Loucy (cell line): ENCODE data around the gene VDAC2.

Experiments
- H2AFZ ChIP-seq: fragments of 200-600 bp; sonication (generic); 2 replicates; pipeline ENCODE4 v1.6.0; 2016; ENCODE audit warnings: antibody characterized with exemption, mild to moderate bottlenecking, low read length, moderate library complexity
- H3F3A ChIP-seq: fragments of 200-600 bp; 2 replicates; pipeline ENCODE4 v1.6.0; 2016; ENCODE audit warnings: antibody characterized with exemption, low read depth, mild to moderate bottlenecking
- H3K27me3 ChIP-seq: fragments of 200-600 bp; sonication (generic); 2 replicates; pipeline ENCODE4 v1.6.1; 2014; ENCODE audit warnings: low read length, mild to moderate bottlenecking; ENCODE audit not compliant: insufficient read depth, poor library complexity, severe bottlenecking
- H3K36me3 ChIP-seq: fragments of 200-600 bp; sonication (generic); 2 replicates; pipeline ENCODE4 v1.6.1; 2016; ENCODE audit warnings: low read length; ENCODE audit not compliant: insufficient read depth
- H3K4me1 ChIP-seq: fragments of 200-600 bp; sonication (generic); 2 replicates; pipeline ENCODE4 v1.5.1; 2014; ENCODE audit warnings: low read length, mild to moderate bottlenecking; ENCODE audit not compliant: insufficient read depth, poor library complexity, severe bottlenecking
- H3K4me2 ChIP-seq: fragments of 200-600 bp; sonication (generic); 2 replicates; pipeline ENCODE4 v1.6.0; 2014; ENCODE audit warnings: antibody characterized with exemption, low read length, low read depth, mild to moderate bottlenecking; ENCODE audit not compliant: poor library complexity, severe bottlenecking
- H3K4me3 ChIP-seq: fragments of 200-600 bp; sonication (generic); 2 replicates; pipeline ENCODE4 v1.5.1; 2014; ENCODE audit warnings: low read length, mild to moderate bottlenecking, mixed read lengths; ENCODE audit not compliant: poor library complexity, severe bottlenecking
- H3K79me2 ChIP-seq: fragments of 200-600 bp; sonication (generic); 2 replicates; pipeline ENCODE4 v1.6.1; 2014; ENCODE audit warnings: low read length; ENCODE audit not compliant: insufficient read depth
- H3K9ac ChIP-seq: fragments of 200-600 bp; sonication (generic); 2 replicates; pipeline ENCODE4 v1.6.0; 2014; ENCODE audit warnings: mild to moderate bottlenecking, low read depth, low read length, moderate library complexity; ENCODE audit not compliant: poor library complexity, severe bottlenecking
- H3K9me2 ChIP-seq: fragments of 200-600 bp; sonication (generic); replicated peaks from 2 replicates; pipeline ENCODE4 v1.6.1; 2016; ENCODE audit warnings: low read depth, low read length, mixed read lengths
- H3K9me3 ChIP-seq: fragments of 200-600 bp; sonication (generic); 2 replicates; pipeline ENCODE4 v1.6.1; 2014; ENCODE audit warnings: mild to moderate bottlenecking, antibody characterized with exemption, low read length, low read depth; ENCODE audit not compliant: insufficient read depth
- H4K20me1 ChIP-seq: fragments of 200-600 bp; sonication (generic); 2 replicates; pipeline ENCODE4 v1.6.0; 2014; ENCODE audit warnings: antibody characterized with exemption, low read length, mild to moderate bottlenecking; ENCODE audit not compliant: insufficient read depth, poor library complexity, severe bottlenecking
- CTCF ChIP-seq: fragments of 200-600 bp; sonication (generic); conservative IDR thresholded peaks from 2 replicates; pipeline ENCODE4 v1.5.1; 2014; ENCODE audit warnings: mild to moderate bottlenecking, antibody characterized with exemption, low read length
- EZH2phosphoT487 ChIP-seq: fragments of 200-600 bp; IDR thresholded peaks from 2 replicates; pipeline ENCODE4 v1.6.1; 2018; ENCODE audit warnings: antibody characterized with exemption, mild to moderate bottlenecking, moderate library complexity, borderline replicate concordance

VDAC2 gene

DNA sequence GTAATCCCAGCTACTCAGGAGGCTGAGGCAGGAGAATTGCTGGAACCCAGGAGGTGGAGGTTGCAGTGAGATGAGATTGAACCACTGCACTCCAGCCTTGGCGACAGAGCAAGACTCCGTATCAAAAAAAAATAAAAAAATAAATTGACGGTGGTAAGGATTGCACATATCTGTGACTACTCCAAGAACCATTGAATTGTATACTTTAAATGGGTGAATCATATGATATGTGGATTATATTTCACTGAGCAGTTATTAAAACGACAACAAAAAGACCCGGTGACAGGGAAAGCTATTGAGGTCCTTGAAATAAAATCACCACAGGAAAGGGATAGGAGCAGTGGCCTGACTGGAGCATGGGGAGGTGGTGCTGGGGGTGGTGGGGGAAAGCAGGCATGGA, 56.3 kb downstream of the VDAC2 start:
- Histone ChIP-seq H4K20me1 (no peaks in the 10 kb centered on the region), H3K9me3 (no peaks in the 10 kb centered on the region), H3K27me3 (no peaks in the 10 kb centered on the region), H2AFZ (no peak overlapping the region), H3K36me3 (no peaks in the 10 kb centered on the region), H3F3A (no peaks in the 10 kb centered on the region), H3K79me2 (no peaks in the 10 kb centered on the region), H3K4me1 (peaks cover 4% of the 10 kb centered on the region), H3K9me2 (no peaks in the 10 kb centered on the region), H3K4me3 (no peak overlapping the region), H3K9ac (no peak overlapping the region), H3K4me2 (no peak overlapping the region)
- TF ChIP-seq EZH2phosphoT487 (no peak), CTCF (no peak)

DNA sequence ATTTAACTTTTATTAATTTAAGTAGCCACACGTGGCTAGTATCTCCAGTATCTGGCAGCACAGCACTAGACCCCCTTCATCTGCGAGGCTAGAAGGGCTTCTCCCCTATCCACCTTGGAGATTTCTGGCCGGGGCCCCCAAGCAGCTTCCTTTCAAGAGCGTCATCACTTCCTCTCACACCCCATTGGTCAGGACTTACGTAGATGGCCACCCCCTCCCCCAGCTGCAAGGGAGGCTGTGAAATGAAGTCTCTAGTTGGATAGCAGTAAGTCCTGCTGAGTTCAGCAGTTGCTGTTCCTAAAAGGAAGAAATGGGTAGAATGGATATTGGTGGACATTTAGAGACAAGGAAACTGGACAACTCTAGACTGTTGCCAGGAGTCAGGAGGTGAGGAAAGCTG, 59.0 kb downstream of the VDAC2 start:
- no peaks in the 10 kb centered on the region for H3K9me2 ChIP-seq
- no peaks in the 10 kb centered on the region for H3F3A ChIP-seq
- H4K20me1 ChIP-seq: no peaks in the 10 kb centered on the region
- no peaks in the 10 kb centered on the region for H3K36me3 ChIP-seq
- H3K79me2 ChIP-seq: no peaks in the 10 kb centered on the region
- no peak overlapping the region for H3K4me3 ChIP-seq
- no peaks in the 10 kb centered on the region for H3K27me3 ChIP-seq
- no peak overlapping the region for H3K9ac ChIP-seq
- no peaks in the 10 kb centered on the region for H3K9me3 ChIP-seq
- TF ChIP-seq CTCF (no peak), EZH2phosphoT487 (no peak)
- no peak overlapping the region for H3K4me2 ChIP-seq
- peaks cover 4% of the 10 kb centered on the region for H3K4me1 ChIP-seq
- H2AFZ ChIP-seq: peak overlapping the region; percentile 64; the same call in 1 of the 2 replicates

- H3K4me3 ChIP-seq: no peak overlapping the region
- H3K9ac ChIP-seq: no peak overlapping the region
- no peaks in the 10 kb centered on the region for H3K27me3 ChIP-seq
- no peaks in the 10 kb centered on the region for H3F3A ChIP-seq
- H4K20me1 ChIP-seq: no peaks in the 10 kb centered on the region
- no peaks in the 10 kb centered on the region for H3K9me3 ChIP-seq
- TF ChIP-seq CTCF: no peak
- no peak overlapping the region for H2AFZ ChIP-seq
- no peaks in the 10 kb centered on the region for H3K79me2 ChIP-seq
- no peaks in the 10 kb centered on the region for H3K9me2 ChIP-seq
- H3K36me3 ChIP-seq: no peaks in the 10 kb centered on the region
- H3K4me1 ChIP-seq: peaks cover 4% of the 10 kb centered on the region
- H3K4me2 ChIP-seq: no peak overlapping the region
Observed at GRCh38 chr10:75272094-75272493, 61.5 kb downstream of the VDAC2 start.
